ENCODE data around the gene OASL.
"Not testable (repeated sequence)": the region's sequence is repeated elsewhere in the genome, so short reads cannot be mapped to it uniquely, and the experiment has no call there.

Gene OASL

GRCh38 chr12:121059031-121059898 lies 20.2 kb upstream of the OASL start:
- in situ Hi-C loops (cut with HindIII; ENCODE audit: low sequenced_read_pairs), result no loop called here

GRCh38 chr12:121057794-121058193 lies 18.7 kb upstream of the OASL start:
- in situ Hi-C loops (cut with HindIII; ENCODE audit: low sequenced_read_pairs), result no loop called here

GRCh38 chr12:121053706-121054105 lies 14.7 kb upstream of the OASL start:
- in situ Hi-C loops (cut with HindIII; ENCODE audit: low sequenced_read_pairs), result no loop called here

- in situ Hi-C loops (cut with HindIII; ENCODE audit: low sequenced_read_pairs), result no loop called here
Observed at GRCh38 chr12:121050725-121051124, 11.7 kb upstream of the OASL start.

- in situ Hi-C loops (cut with HindIII; ENCODE audit: low sequenced_read_pairs), result no loop called here
Observed at GRCh38 chr12:121048442-121048841, 9.4 kb upstream of the OASL start.

- in situ Hi-C loops (cut with HindIII; ENCODE audit: low sequenced_read_pairs), result not testable (repeated sequence)
Observed at GRCh38 chr12:121047400-121047799, 8.4 kb upstream of the OASL start.

- in situ Hi-C loops (cut with HindIII; ENCODE audit: low sequenced_read_pairs), result no loop called here
Observed at GRCh38 chr12:121043067-121043466, 4.0 kb upstream of the OASL start.

- in situ Hi-C loops (cut with HindIII; ENCODE audit: low sequenced_read_pairs), result no loop called here
Observed at GRCh38 chr12:121036810-121037326, 2.2 kb downstream of the OASL start.

GRCh38 chr12:121034616-121035305 lies 4.3 kb downstream of the OASL start:
- in situ Hi-C loops (cut with HindIII; ENCODE audit: low sequenced_read_pairs), result no loop called here

- in situ Hi-C loops (cut with HindIII; ENCODE audit: low sequenced_read_pairs), result no loop called here
Observed at GRCh38 chr12:121033625-121034349, 5.3 kb downstream of the OASL start.

GRCh38 chr12:121030576-121031212 lies 8.4 kb downstream of the OASL start:
- in situ Hi-C loops (cut with HindIII; ENCODE audit: low sequenced_read_pairs), result no loop called here

GRCh38 chr12:121026274-121027045 lies 12.6 kb downstream of the OASL start:
- in situ Hi-C loops (cut with HindIII; ENCODE audit: low sequenced_read_pairs), result no loop called here

- in situ Hi-C loops (cut with HindIII; ENCODE audit: low sequenced_read_pairs), result no loop called here
Observed at GRCh38 chr12:121025442-121026226, 13.4 kb downstream of the OASL start.

GRCh38 chr12:121023799-121024198 lies 15.2 kb downstream of the OASL start:
- in situ Hi-C loops (cut with HindIII; ENCODE audit: low sequenced_read_pairs), result no loop called here

- in situ Hi-C loops (cut with HindIII; ENCODE audit: low sequenced_read_pairs), result no loop called here
Observed at GRCh38 chr12:121022713-121023112, 16.3 kb downstream of the OASL start.

GRCh38 chr12:121021754-121022153 lies 17.3 kb downstream of the OASL start:
- in situ Hi-C loops (cut with HindIII; ENCODE audit: low sequenced_read_pairs), result no loop called here

GRCh38 chr12:121018860-121019617 lies 20.0 kb downstream of the OASL start:
- in situ Hi-C loops (cut with HindIII; ENCODE audit: low sequenced_read_pairs), result no loop called here

- in situ Hi-C loops (cut with HindIII; ENCODE audit: low sequenced_read_pairs), result no loop called here
Observed at GRCh38 chr12:121017966-121018491, 21.0 kb downstream of the OASL start.
